Heart right ventricle (tissue), 16 donors: ENCODE measurements around the gene MEG3. TPM values are rescaled to one million over a fixed set of nuclear protein-coding genes. Genes with fewer than 3 reads are reported as not detected.

ENCODE experiments used
- ATAC-seq, 8 donors: fragments of 200-7000 bp; cut with Tn5 transposase; one replicate each; pipeline ENCODE4 v1.9.1; 2020; ENCODE audit warnings: mild to moderate bottlenecking in 8 of 8, moderate library complexity in 8 of 8, moderate number of reproducible peaks in 1 of 8
- DNase-seq, 2 donors: peaks; one replicate each; pipeline ENCODE4 v3.0.0-alpha.2; 2020
- H3K27ac ChIP-seq, 10 donors: fragments of 200-600 bp; sonication (generic) in 2 of 10; one replicate each; pipeline versions ENCODE4 v1.5.0 to v1.8.0; 2020 to 2022; ENCODE audit warnings: mild to moderate bottlenecking in 3 of 10
- H3K27me3 ChIP-seq, 7 donors: fragments of 200-600 bp; one replicate each; pipeline ENCODE4 v1.8.0; 2021 to 2022; ENCODE audit warnings: mild to moderate bottlenecking in 2 of 7
- H3K36me3 ChIP-seq, 9 donors: fragments of 200-600 bp; sonication (generic) in 1 of 9; one replicate each; pipeline versions ENCODE4 v1.5.0 to v1.8.0; 2020 to 2022; ENCODE audit warnings: mild to moderate bottlenecking in 2 of 9
- H3K4me1 ChIP-seq, 9 donors: fragments of 200-600 bp; sonication (generic) in 1 of 9; one replicate each; pipeline versions ENCODE4 v1.5.0 to v1.8.0; 2020 to 2022; ENCODE audit warnings: mild to moderate bottlenecking in 4 of 9
- H3K4me3 ChIP-seq, 10 donors: fragments of 200-600 bp; sonication (generic) in 2 of 10; one replicate each; pipeline versions ENCODE4 v1.5.0 to v1.8.0; 2020 to 2022; ENCODE audit warnings: mild to moderate bottlenecking in 7 of 10, moderate library complexity in 2 of 10
- H3K9me3 ChIP-seq, 11 donors: fragments of 200-600 bp in 10 of 11; sonication (generic) in 2 of 11; one replicate each; pipeline versions ENCODE4 v1.5.0 to v1.8.0; 2013 to 2022; ENCODE audit warnings: mild to moderate bottlenecking in 2 of 11, control low read depth in 1 of 11, moderate library complexity in 1 of 11
- CTCF ChIP-seq, 9 donors: fragments of 200-600 bp; sonication (generic) in 2 of 9; IDR thresholded peaks; one replicate each; pipeline versions ENCODE4 v1.5.0 to v1.8.0; 2021 to 2022; ENCODE audit warnings: antibody characterized with exemption in 9 of 9, mild to moderate bottlenecking in 5 of 9, moderate library complexity in 1 of 9
- WGBS, 2 donors: extraction: QIAGEN DNeasy Blood & Tissue Kit; methylation state at CpG; one replicate each; pipeline ENCODE4 v1.1.7; 2013; ENCODE audit warnings: inconsistent platforms in 1 of 2; 5-methylcytosine and 5-hydroxymethylcytosine counted together
- intact Hi-C, 10 donors: fragments of 100-400 bp; cut with DNase I; formaldehyde crosslinking; loops; one replicate each; pipeline versions ENCODE4 v1.11.1 to v1.14.2; 2022
- polyA plus RNA-seq, 2 donors: library from polyadenylated mRNA; stranded (reverse); fragments of 200-250 nt; gene quantifications; one replicate each; pipeline ENCODE4 v1.2.3, GENCODE V29; 2013
- total RNA-seq, 10 donors: library from RNA; stranded (reverse); fragmentation: NEBNext Ultra II Directional in 3 of 10; extraction: Animal tissue kit (Norgen Biotek cat#: 25700) in 3 of 10; gene quantifications; one replicate each; pipeline versions ENCODE4 v1.2.1 to v1.2.4, GENCODE V29; 2021 to 2023
- donor health status: Arrhythmogenic right ventricular cardiomyopathy.
- donor health status: ischemic (EF 13 %, LVEDD 7.1; RV severe dilation, severe dysfunction).
- donor health status: healthy with polysubstance abuse.
- donor health status: DM: no; HTN: yes; CAD: no.
- donor health status: DM: no; HTN: no; CAD: no.
- donor health status: ischemic (EF 25% LVEDD 6.9; RV normal size, moderate dysfunction).
- donor health status: ischemic (EF 25% LVEDD 5.7; RV mildly dilated, moderate dysfunction).
- donor health status: healthy.
- donor health status: DM: yes; HTN: yes; CAD: no.
- donor health status: Ischemic cardiomyopathy.
- donor health status: ischemic (EF 35%, LVEDD 5.7; RV mildly dilated, moderate dysfunction).
- donor health status: nonischemic (EF 11% LVEDD 7.7; RV severe dilation, severe dysfunction).
- donor health status: DM: yes; HTN: yes; CAD: no.
- donor health status: PGD.
- donor health status: ischemic (EF 29% LVEDD 5.4; RV normal size, mild dysfunction).
- donor health status: nonischemic (EF 23%, LVEDD 6.1; RV moderate dilation, normal function).

The MEG3 gene
- total and polyA plus RNA-seq, 12 donors, result 7.7 to 122 (median 12.4) TPM

- ATAC-seq, result no peak
- WGBS, 2 donors, result 85 to 87% methylated on average over 19 of the region's 19 CpGs
Measured at GRCh38 chr14:100860556-100861187, 34.8 kb downstream of the MEG3 start.

DNA sequence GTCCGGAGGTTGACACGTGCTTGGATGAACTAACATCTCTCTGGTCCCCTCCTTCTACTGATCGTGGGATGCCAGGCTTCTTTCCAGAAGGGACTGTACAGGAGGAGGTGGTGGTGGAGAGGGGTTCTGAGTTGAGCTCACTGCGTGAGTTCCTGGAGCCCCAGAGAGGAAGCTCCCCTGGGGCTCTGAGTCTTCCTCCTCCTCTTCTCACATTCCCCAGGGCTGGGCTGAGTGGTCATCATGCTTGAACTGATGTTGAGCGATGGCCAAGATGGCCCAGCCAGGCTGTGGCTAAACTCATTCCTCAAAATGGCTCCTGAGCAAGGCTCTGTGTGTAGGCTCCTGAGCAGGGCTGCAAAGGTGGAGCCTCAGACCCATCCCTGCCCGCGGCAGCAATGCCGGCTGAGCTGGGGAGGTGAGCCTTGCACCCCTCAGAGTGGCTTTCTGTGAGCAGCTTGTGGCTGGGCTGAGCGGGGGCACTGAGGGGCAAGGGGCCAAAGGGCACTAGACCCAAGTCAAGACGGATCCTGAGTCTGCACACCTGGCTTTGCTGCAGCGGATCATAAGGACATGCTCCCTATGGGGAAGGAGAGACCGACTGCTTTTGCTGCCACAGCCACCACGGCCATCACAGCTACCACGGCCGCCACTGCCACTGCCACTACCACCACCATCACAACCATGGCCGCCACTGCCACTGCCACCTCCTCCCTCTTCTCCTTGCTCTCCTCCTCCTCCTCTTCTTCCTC lies 35.4 kb downstream of the MEG3 start:
- H3K4me1 ChIP-seq, result no peaks in the 10 kb centered on the region
- 94% methylated on average over 16 of the region's 16 CpGs for WGBS, 2 donors

More at GRCh38 chr14:100860556-100861187, 34.8 kb downstream of the MEG3 start:
- Histone ChIP-seq H3K36me3 (no peaks in the 10 kb centered on the region), H3K27ac (no peak overlapping the region), H3K4me1 (no peaks in the 10 kb centered on the region), H3K27me3 (peaks cover 0 to 26% (median 5%) of the 10 kb centered on the region in 7 donors), H3K9me3 (no peaks in the 10 kb centered on the region), H3K4me3 (no peak overlapping the region)
- intact Hi-C loops, result no loop called here
- DNase-seq, result no peak
- no peak for TF ChIP-seq CTCF (IDR thresholded peaks at IDR 0.05)

GRCh38 chr14:100861937-100862247 lies 36.0 kb downstream of the MEG3 start:
- Histone ChIP-seq H3K4me3 (no peak overlapping the region), H3K36me3 (no peaks in the 10 kb centered on the region), H3K27me3 (peaks cover 0 to 26% (median 5%) of the 10 kb centered on the region in 7 donors), H3K27ac (no peak overlapping the region), H3K9me3 (no peaks in the 10 kb centered on the region), H3K4me1 (no peaks in the 10 kb centered on the region)
- DNase-seq, result no peak
- no peak for TF ChIP-seq CTCF (IDR thresholded peaks at IDR 0.05)
- 79 to 94% methylated on average over 2 of the region's 2 CpGs for WGBS, 2 donors
- ATAC-seq, result no peak
- intact Hi-C loops, result no loop called here

More for the DNA sequence above, 35.4 kb downstream of the MEG3 start:
- H3K36me3 ChIP-seq, result no peaks in the 10 kb centered on the region
- H3K9me3 ChIP-seq, result no peaks in the 10 kb centered on the region
- intact Hi-C loops, result no loop called here
- H3K27me3 ChIP-seq, result peaks cover 0 to 26% (median 5%) of the 10 kb centered on the region in 7 donors
- TF ChIP-seq CTCF (IDR thresholded peaks at IDR 0.05), result no peak
- ATAC-seq, result no peak
- no peak overlapping the region for H3K4me3 ChIP-seq
- DNase-seq, result no peak
- H3K27ac ChIP-seq, result no peak overlapping the region

GRCh38 chr14:100862277-100862676 lies 36.4 kb downstream of the MEG3 start:
- ATAC-seq, result no peak
- no peak for DNase-seq
- 64 to 99% methylated on average over 3 of the region's 3 CpGs for WGBS, 2 donors
- Histone ChIP-seq H3K27ac (no peak overlapping the region), H3K36me3 (no peaks in the 10 kb centered on the region), H3K4me1 (no peaks in the 10 kb centered on the region), H3K4me3 (no peak overlapping the region), H3K27me3 (peaks cover 0 to 26% (median 5%) of the 10 kb centered on the region in 7 donors), H3K9me3 (no peaks in the 10 kb centered on the region)
- intact Hi-C loops, result no loop called here
- no peak for TF ChIP-seq CTCF (IDR thresholded peaks at IDR 0.05)
